GM12865 (cell line): ENCODE data around the gene G2E3.
A peak's percentile ranks its signal among the peaks of the same experiment; 100 is the strongest.

Experiments
- DNase-seq: peaks from one replicate; pipeline ENCODE4 v3.0.0; 2010; ENCODE audit warnings: low read depth
- H3K4me3 ChIP-seq: 2 replicates; pipeline ENCODE4 v1.5.1; 2011; ENCODE audit warnings: mild to moderate bottlenecking, low read depth, low read length, control low read depth
- CTCF ChIP-seq: IDR thresholded peaks from 2 replicates; pipeline ENCODE4 v1.5.1; 2011; ENCODE audit warnings: low read length, control low read depth, low read depth, inconsistent platforms; ENCODE audit not compliant: insufficient read depth; ENCODE audit errors: missing control alignments

Gene G2E3

DNA sequence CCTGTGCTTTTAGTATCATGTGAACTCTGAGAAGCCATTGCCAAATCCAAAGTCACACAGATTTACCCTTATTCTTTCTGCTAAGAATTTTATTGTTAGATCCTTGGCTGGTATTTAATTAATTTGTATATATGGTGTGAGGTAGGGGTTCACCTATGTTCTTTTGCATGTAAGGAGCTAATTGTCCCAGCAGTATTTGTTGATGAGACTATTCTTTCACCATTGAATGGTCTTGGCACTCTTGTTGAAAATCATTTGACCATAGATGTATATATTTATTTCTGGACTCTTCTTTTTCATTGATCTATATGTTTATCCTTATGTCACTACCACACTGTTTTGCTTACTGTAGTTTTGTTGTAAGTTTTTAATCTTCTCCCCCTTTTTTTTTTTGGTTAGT is 26.2 kb downstream of the G2E3 start:
- no peak for DNase-seq
- H3K4me3 ChIP-seq: no peak overlapping the region
- TF ChIP-seq CTCF: no peak

DNA sequence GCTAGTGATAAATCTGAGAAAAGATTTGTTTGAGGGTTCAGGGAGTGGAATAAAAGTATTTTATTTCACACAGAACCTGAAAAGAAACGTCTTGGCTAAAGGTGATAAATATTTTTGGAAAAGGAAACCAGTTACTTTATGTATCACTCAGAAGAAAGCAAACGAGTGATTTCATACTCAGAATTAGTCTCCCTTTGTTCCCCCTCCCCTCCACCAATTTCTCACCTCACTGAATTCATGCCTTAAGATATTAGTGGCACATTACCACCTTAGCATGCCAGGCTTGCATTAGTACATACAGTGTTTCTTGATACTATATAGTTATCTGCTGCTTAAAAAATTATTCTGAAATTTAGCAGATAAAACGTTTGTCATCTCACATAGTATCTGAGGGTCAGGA is 28.2 kb downstream of the G2E3 start:
- H3K4me3 ChIP-seq: no peak overlapping the region
- no peak for TF ChIP-seq CTCF
- peak; percentile 5 for DNase-seq

GRCh38 chr14:30588873-30589272 is 29.9 kb downstream of the G2E3 start:
- no peak for TF ChIP-seq CTCF
- DNase-seq: no peak
- H3K4me3 ChIP-seq: no peak overlapping the region

- no peak overlapping the region for H3K4me3 ChIP-seq
- no peak for DNase-seq
- no peak for TF ChIP-seq CTCF
These were observed 38.0 kb downstream of the G2E3 start for GRCh38 chr14:30596935-30597334.

DNA sequence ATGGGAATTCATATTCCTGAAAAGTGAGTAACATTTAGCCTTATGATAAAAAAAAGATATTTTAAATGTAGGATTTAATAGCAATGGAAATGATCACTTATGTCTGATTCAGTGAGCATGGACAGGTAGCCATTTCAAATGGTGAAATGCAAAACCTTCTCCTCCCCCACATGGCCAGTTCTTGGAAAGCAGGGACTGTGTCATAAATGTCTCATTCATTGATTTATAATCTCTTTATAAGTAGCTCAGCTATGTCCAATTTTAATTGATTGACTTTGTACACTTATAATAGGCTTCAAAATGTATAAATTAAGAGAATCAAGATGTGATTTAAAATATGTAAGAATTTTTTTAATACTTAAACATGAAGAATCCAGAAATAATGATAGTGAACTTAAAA is 38.5 kb downstream of the G2E3 start:
- DNase-seq: no peak
- TF ChIP-seq CTCF: no peak
- no peak overlapping the region for H3K4me3 ChIP-seq

DNA sequence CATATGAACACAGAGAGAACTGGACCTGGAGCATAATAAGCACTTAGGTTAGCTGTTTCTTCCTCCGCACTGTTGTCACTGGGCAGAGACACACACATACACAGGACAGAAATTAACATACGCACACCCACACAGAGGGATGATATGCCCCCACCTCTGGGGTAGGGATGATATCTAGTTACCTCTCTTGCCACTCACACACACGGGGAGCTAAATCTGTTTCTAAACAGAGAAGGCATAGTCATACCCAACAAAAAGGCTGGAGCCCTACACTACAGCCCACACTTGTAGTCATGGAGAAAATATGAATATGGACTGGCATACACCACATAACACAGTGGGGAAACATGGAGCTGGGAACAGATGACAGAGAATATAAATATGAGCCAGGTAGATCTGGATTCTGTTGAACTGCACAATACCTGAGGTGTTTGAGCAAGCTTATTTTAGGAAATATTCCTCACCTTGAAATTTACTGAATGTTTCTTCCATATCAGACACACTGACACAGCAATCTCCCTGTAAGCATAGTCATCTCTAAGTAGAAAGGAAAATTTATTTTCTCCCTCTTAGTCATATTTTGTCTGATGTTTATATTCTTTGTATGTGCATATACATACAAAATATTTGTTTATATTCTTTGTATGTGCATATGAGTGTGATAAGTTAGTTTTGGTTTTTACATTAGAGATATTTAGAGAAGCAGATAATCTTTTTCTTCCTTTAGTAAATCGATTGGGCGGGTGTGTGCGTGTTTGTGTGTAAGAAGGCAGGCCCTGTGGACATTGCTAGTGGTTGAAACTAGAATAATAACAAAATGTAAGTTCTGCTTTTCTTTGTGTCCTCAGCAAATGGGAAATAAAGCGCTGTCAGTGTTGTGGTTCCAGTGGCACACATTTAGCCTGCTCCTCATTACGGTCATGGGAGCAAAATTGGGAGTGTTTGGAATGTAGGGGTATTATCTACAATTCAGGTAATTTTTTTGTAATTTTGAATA is 42.3 kb downstream of the G2E3 start:
- no peak for TF ChIP-seq CTCF
- peak; percentile 8 for DNase-seq
- H3K4me3 ChIP-seq: no peak overlapping the region
